HPDE6-E6E7 (cell line): ENCODE data around the gene RPS24.
"Not testable (repeated sequence)": the region's sequence is repeated elsewhere in the genome, so short reads cannot be mapped to it uniquely, and the experiment has no call there.

ENCODE experiments used
- DNase-seq: peaks from one replicate; pipeline ENCODE4 v3.0.0; 2011; ENCODE audit warnings: missing footprints; ENCODE audit errors: extremely low spot score

The RPS24 gene

GRCh38 chr10:78049851-78050250 is 16.2 kb downstream of the RPS24 start:
- DNase-seq, result no peak

DNA sequence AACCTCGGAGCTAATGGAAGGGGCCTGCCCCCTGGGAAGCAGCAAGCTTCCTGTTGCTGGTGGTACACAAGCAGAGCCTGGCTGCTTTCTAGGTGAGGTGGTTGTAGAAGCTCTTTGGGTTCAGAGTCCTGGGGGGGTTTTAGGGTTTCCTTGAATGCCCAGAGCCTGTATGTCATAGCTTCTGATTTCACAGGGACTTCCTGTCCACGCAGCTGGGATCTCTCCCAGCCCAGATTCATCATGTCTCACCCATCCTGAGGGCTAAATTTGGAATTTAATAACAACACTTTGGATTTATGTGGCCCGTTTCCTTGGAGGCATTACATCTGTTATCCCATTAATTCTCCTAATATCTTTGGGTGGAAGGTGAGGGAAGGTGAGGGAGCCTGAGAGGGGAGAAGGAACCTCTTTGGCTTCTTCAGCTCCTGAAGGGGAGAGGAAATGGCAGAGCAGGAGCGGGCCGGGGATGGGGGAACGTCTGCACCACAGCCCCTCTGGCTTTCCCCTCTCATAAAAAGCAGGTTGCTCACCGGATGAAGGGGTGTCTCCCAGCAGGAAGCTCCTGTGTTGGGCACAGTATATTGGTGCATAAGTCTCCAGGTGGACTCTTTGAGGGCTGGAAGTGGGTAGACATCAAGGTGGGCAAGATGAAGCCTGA is 19.7 kb downstream of the RPS24 start:
- no peak for DNase-seq

GRCh38 chr10:78058562-78058961 is 24.9 kb downstream of the RPS24 start:
- DNase-seq, result no peak

GRCh38 chr10:78059906-78060702 is 26.4 kb downstream of the RPS24 start:
- DNase-seq, result no peak

GRCh38 chr10:78062296-78062695 is 28.6 kb downstream of the RPS24 start:
- no peak for DNase-seq

GRCh38 chr10:78063236-78063635 is 29.6 kb downstream of the RPS24 start:
- no peak for DNase-seq

GRCh38 chr10:78064919-78065318 is 31.3 kb downstream of the RPS24 start:
- DNase-seq, result not testable (repeated sequence)

GRCh38 chr10:78065611-78066010 is 31.9 kb downstream of the RPS24 start:
- no peak for DNase-seq

GRCh38 chr10:78066012-78066411 is 32.3 kb downstream of the RPS24 start:
- no peak for DNase-seq

DNA sequence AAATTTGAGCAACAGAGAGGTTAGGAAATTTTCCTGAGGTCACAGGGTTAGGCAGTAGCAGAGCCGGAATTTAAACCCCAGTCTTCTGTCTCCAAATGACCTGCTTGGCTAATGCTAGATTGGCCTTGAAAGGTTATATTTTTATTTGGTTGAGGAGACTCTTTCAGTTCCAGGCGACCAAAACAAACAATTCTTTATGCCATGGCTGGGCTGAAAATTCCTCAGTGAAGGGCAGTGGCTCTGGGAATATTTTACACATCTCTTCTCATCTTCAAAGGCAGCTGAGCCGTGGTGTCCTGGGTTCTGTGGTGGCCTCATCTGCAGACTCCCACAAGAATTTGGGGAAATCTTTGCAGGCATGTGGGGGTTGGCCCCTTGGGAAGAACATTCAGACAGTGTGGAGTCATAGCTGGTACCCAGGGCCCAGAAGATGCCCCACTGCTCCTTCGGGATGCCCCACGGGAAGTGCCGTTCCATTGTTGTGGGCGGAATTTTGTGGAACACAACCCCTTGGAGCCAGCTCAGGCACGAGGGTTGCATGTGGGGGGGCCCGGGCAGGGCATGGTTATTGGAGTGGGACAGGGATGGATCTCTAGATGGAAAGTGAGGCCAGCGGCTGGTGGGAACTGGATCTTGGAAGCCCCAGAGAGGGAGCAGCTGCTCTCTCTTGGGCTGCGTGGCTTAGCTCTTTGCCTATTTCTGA is 33.2 kb downstream of the RPS24 start:
- no peak for DNase-seq

GRCh38 chr10:78069151-78069550 is 35.5 kb downstream of the RPS24 start:
- DNase-seq, result no peak

DNA sequence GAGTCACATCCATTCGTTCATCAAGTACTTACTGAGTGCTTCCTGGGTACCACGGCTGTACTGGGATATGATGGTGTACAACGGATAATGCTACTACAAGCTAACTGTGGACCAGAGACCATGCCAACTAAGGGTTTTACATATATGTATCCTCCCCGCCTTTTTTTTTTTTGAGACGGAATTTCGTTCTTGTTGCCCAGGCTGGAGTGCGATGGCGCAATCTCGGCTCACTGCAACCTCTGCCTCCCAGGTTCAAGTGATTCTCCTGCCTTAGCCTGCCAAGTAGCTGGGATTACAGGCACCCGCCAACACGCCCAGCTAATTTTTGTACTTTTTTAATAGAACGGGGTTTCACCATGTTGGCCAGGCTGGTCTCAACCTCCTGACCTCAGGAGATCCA is 36.4 kb downstream of the RPS24 start:
- DNase-seq, result not testable (repeated sequence)

- DNase-seq, result no peak
Observed at GRCh38 chr10:78070726-78071125, 37.1 kb downstream of the RPS24 start.

- DNase-seq, result no peak
Observed at GRCh38 chr10:78071140-78071856, 37.6 kb downstream of the RPS24 start.

DNA sequence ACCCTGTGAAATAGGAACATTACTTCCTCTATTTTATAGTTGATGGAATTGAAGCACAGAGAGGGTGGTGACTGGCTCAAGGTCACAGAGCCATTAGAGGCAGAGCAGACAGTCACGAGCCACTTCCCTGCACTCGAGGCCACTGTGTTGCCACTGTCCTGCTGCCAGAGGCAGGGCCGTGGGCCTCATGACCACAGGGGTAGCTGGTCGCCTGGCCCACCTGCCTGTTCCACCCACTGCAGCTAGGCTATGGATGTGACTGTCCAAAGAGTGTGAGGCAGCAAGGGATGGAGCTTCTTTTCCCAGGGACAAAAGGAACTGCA is 38.2 kb downstream of the RPS24 start:
- no peak for DNase-seq

GRCh38 chr10:78072504-78072903 is 38.8 kb downstream of the RPS24 start:
- no peak for DNase-seq

DNA sequence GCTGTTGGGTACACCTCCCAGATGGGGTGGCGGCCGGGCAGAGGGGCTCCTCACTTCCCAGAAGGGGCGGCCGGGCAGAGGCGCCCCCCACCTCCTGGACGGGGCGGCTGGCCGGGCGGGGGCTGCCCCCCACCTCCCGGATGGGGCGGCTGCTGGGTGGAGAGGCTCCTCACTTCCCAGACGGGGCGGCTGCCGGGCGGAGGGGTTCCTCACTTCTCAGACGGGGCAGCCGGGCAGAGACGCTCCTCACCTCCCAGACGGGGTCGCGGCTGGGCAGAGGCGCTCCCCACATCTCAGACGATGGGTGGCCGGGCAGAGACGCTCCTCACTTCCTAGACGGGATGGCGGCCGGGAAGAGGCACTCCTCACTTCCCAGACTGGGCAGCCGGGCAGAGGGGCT is 42.1 kb downstream of the RPS24 start:
- not testable (repeated sequence) for DNase-seq

GRCh38 chr10:78078539-78079330 is 45.1 kb downstream of the RPS24 start:
- DNase-seq, result no peak

GRCh38 chr10:78079411-78079810 is 45.7 kb downstream of the RPS24 start:
- DNase-seq, result no peak

- DNase-seq, result no peak
Observed at GRCh38 chr10:78081292-78081691, 47.6 kb downstream of the RPS24 start.

- DNase-seq, result no peak
Observed at GRCh38 chr10:78082636-78083035, 49.0 kb downstream of the RPS24 start.
